Thoracic aorta (tissue), 2 donors: ENCODE results near the gene SS18L1. TPM values are rescaled to one million over a fixed set of nuclear protein-coding genes. Genes with fewer than 3 reads are reported as not detected.

Experiments
- ATAC-seq: fragments of 150-250 bp; one replicate; pipeline ENCODE4 v1.8.0; 2017; ENCODE audit warnings: low read depth; ENCODE audit not compliant: insufficient number of reproducible peaks, low FRiP score
- DNase-seq: peaks from one replicate; pipeline ENCODE4 v3.0.0-alpha.2; 2020; ENCODE audit warnings: low spot score
- H3K27ac ChIP-seq, 2 donors: fragments of 200-600 bp; sonication (generic); 1 replicate in 1 of 2; 2 replicates in 1 of 2; pipeline ENCODE4 v1.5.1; 2016; ENCODE audit warnings: mild to moderate bottlenecking in 2 of 2, moderate library complexity in 2 of 2
- H3K27me3 ChIP-seq: fragments of 200-600 bp; sonication (generic); replicated peaks from 2 replicates; pipeline ENCODE4 v1.6.0; 2016; ENCODE audit warnings: mild to moderate bottlenecking; ENCODE audit not compliant: insufficient read depth
- H3K36me3 ChIP-seq: fragments of 200-600 bp; sonication (generic); one replicate; pipeline ENCODE4 v1.5.1; 2016
- H3K4me1 ChIP-seq, 2 donors: fragments of 200-600 bp; sonication (generic); 1 replicate in 1 of 2; 2 replicates in 1 of 2; pipeline versions ENCODE4 v1.5.1 to v1.6.0; 2016; ENCODE audit warnings: low read depth in 2 of 2, mild to moderate bottlenecking in 1 of 2; ENCODE audit not compliant: control insufficient read depth in 1 of 2
- H3K4me3 ChIP-seq: fragments of 200-600 bp; sonication (generic); 2 replicates; pipeline ENCODE4 v1.5.1; 2016; ENCODE audit warnings: mild to moderate bottlenecking
- H3K9me3 ChIP-seq: fragments of 200-600 bp; sonication (generic); 2 replicates; pipeline ENCODE4 v1.5.1; 2016
- CTCF ChIP-seq: fragments of 200-600 bp; sonication (generic); IDR thresholded peaks from one replicate; pipeline ENCODE4 v1.5.1; 2019; ENCODE audit warnings: antibody characterized with exemption
- total RNA-seq, 2 donors: library from RNA; depleted of rRNA; stranded (reverse); fragments of >200 nt; gene quantifications; one replicate each; pipeline versions ENCODE4 v1.1.0 to v1.2.3, GENCODE V29; 2016

Gene SS18L1
- total RNA-seq, 2 donors from 2014 or later = 10.7 to 21.7 TPM

- no peak for ATAC-seq
- Histone ChIP-seq H3K9me3 (no peaks in the 10 kb centered on the region), H3K36me3 (peaks cover 5% of the 10 kb centered on the region), H3K27me3 (no peaks in the 10 kb centered on the region), H3K4me1 (peaks cover 0 to 8% of the 10 kb centered on the region in 2 donors), H3K4me3 (no peak overlapping the region), H3K27ac (no peak overlapping the region)
- TF ChIP-seq CTCF = no peak
- DNase-seq = no peak
These were observed 12.1 kb downstream of the SS18L1 start for GRCh38 chr20:62155428-62156253.

- peaks cover 0 to 8% of the 10 kb centered on the region in 2 donors for H3K4me1 ChIP-seq
- DNase-seq (no peak), ATAC-seq (no peak)
- no peak overlapping the region for H3K4me3 ChIP-seq
- no peak overlapping the region for H3K27ac ChIP-seq
- H3K9me3 ChIP-seq = no peaks in the 10 kb centered on the region
- no peaks in the 10 kb centered on the region for H3K27me3 ChIP-seq
- TF ChIP-seq CTCF = no peak
- peaks cover 4% of the 10 kb centered on the region for H3K36me3 ChIP-seq
These were observed 12.6 kb downstream of the SS18L1 start for GRCh38 chr20:62156254-62156556.

- ATAC-seq = no peak
- H3K27me3 ChIP-seq = no peaks in the 10 kb centered on the region
- H3K4me3 ChIP-seq = no peak overlapping the region
- peaks cover 0 to 8% of the 10 kb centered on the region in 2 donors for H3K4me1 ChIP-seq
- H3K36me3 ChIP-seq = peaks cover 4% of the 10 kb centered on the region
- H3K9me3 ChIP-seq = no peaks in the 10 kb centered on the region
- no peak overlapping the region for H3K27ac ChIP-seq
- DNase-seq = no peak
- peak; percentile 50 for TF ChIP-seq CTCF
These were observed 13.2 kb downstream of the SS18L1 start for GRCh38 chr20:62156592-62157386.

- ATAC-seq (no peak), DNase-seq (no peak)
- H3K9me3 ChIP-seq = no peaks in the 10 kb centered on the region
- H3K27ac ChIP-seq = no peak overlapping the region
- H3K4me3 ChIP-seq = no peak overlapping the region
- no peaks in the 10 kb centered on the region for H3K27me3 ChIP-seq
- H3K36me3 ChIP-seq = peaks cover 7% of the 10 kb centered on the region
- H3K4me1 ChIP-seq = peaks cover 0 to 8% of the 10 kb centered on the region in 2 donors
- TF ChIP-seq CTCF = no peak
These were observed 14.0 kb downstream of the SS18L1 start for GRCh38 chr20:62157387-62158087.

- ATAC-seq (no peak), DNase-seq (no peak)
- H3K4me3 ChIP-seq = no peak overlapping the region
- peaks cover 0 to 8% of the 10 kb centered on the region in 2 donors for H3K4me1 ChIP-seq
- H3K27me3 ChIP-seq = no peaks in the 10 kb centered on the region
- no peak overlapping the region for H3K27ac ChIP-seq
- H3K36me3 ChIP-seq = peaks cover 12% of the 10 kb centered on the region
- TF ChIP-seq CTCF = no peak
- H3K9me3 ChIP-seq = no peaks in the 10 kb centered on the region
These were observed 14.5 kb downstream of the SS18L1 start for GRCh38 chr20:62158088-62158400.
